GM12865 (cell line): ENCODE results near the gene GIT1.

ENCODE experiments used
- DNase-seq: peaks from one replicate; pipeline ENCODE4 v3.0.0; 2010; ENCODE audit warnings: low read depth
- H3K4me3 ChIP-seq: 2 replicates; pipeline ENCODE4 v1.5.1; 2011; ENCODE audit warnings: mild to moderate bottlenecking, low read depth, low read length, control low read depth
- CTCF ChIP-seq: IDR thresholded peaks from 2 replicates; pipeline ENCODE4 v1.5.1; 2011; ENCODE audit warnings: low read length, control low read depth, low read depth, inconsistent platforms; ENCODE audit not compliant: insufficient read depth; ENCODE audit errors: missing control alignments

The GIT1 gene

GRCh38 chr17:29597361-29598172 is 8.1 kb upstream of the GIT1 start:
- no peak for DNase-seq
- no peak overlapping the region for H3K4me3 ChIP-seq
- TF ChIP-seq CTCF: no peak

- DNase-seq: no peak
- no peak for TF ChIP-seq CTCF
- no peak overlapping the region for H3K4me3 ChIP-seq
Measured at GRCh38 chr17:29596811-29597210, 7.4 kb upstream of the GIT1 start.

- no peak overlapping the region for H3K4me3 ChIP-seq
- no peak for TF ChIP-seq CTCF
- DNase-seq: no peak
Measured at GRCh38 chr17:29595943-29596774, 6.7 kb upstream of the GIT1 start.

GRCh38 chr17:29595107-29595942 is 5.9 kb upstream of the GIT1 start:
- no peak overlapping the region for H3K4me3 ChIP-seq
- TF ChIP-seq CTCF: no peak
- DNase-seq: no peak

GRCh38 chr17:29594519-29595090 is 5.2 kb upstream of the GIT1 start:
- H3K4me3 ChIP-seq: no peak overlapping the region
- no peak for DNase-seq
- TF ChIP-seq CTCF: no peak
